SH-SY5Y (cell line): ENCODE measurements around the gene CRYBG2.

ENCODE experiments used
- GATA2 ChIP-seq: IDR thresholded peaks from 2 replicates; pipeline ENCODE4 v1.6.1; 2011; ENCODE audit warnings: mild to moderate bottlenecking, low read depth, low read length
- GATA3 ChIP-seq: IDR thresholded peaks from 2 replicates; pipeline ENCODE4 v1.6.1; 2011; ENCODE audit warnings: low read depth, mild to moderate bottlenecking, low read length, moderate library complexity

- TF ChIP-seq GATA2 (no peak), GATA3 (no peak)
Observed at GRCh38 chr1:26280333-26281042, 73.4 kb downstream of the CRYBG2 start.
